Left lung (tissue), 10 donors: ENCODE data around the gene FNDC3A. TPM values are rescaled to one million over a fixed set of nuclear protein-coding genes. Genes with fewer than 3 reads are reported as not detected.
A peak's percentile ranks its signal among the peaks of the same experiment; 100 is the strongest.

Source experiments
- ATAC-seq: fragments of 200-7000 bp; cut with Tn5 transposase; one replicate; pipeline ENCODE4 v1.9.1; 2020; ENCODE audit warnings: moderate library complexity
- DNase-seq, 4 donors: peaks; one replicate each; pipeline ENCODE4 v3.0.0-alpha.2; 2013 to 2020
- H3K27ac ChIP-seq, 2 donors: fragments of 200-600 bp; sonication (generic) in 1 of 2; one replicate each; pipeline versions ENCODE4 v1.5.0 to v1.8.0; 2020 to 2021
- H3K27me3 ChIP-seq, 2 donors: fragments of 200-600 bp; sonication (generic) in 1 of 2; one replicate each; pipeline versions ENCODE4 v1.5.0 to v1.8.0; 2020 to 2021
- H3K36me3 ChIP-seq, 2 donors: fragments of 200-600 bp; sonication (generic) in 1 of 2; one replicate each; pipeline versions ENCODE4 v1.5.0 to v1.8.0; 2020 to 2021
- H3K4me1 ChIP-seq, 2 donors: fragments of 200-600 bp; one replicate each; pipeline ENCODE4 v1.8.0; 2021
- H3K4me3 ChIP-seq, 2 donors: fragments of 200-600 bp; sonication (generic) in 1 of 2; one replicate each; pipeline versions ENCODE4 v1.5.0 to v1.8.0; 2020 to 2021; ENCODE audit warnings: mild to moderate bottlenecking in 1 of 2
- H3K9me3 ChIP-seq, 2 donors: fragments of 200-600 bp; sonication (generic) in 1 of 2; one replicate each; pipeline versions ENCODE4 v1.5.0 to v1.8.0; 2020 to 2021
- intact Hi-C, 2 donors: fragments of 100-400 bp; cut with DNase I; formaldehyde crosslinking; loops; one replicate each; pipeline versions ENCODE4 v1.11.2 to v1.14.2; 2022
- polyA plus RNA-seq, 6 donors: library from polyadenylated mRNA; unstranded; fragments of 120-200 nt; gene quantifications; one replicate each; pipeline ENCODE4 v1.2.1, GENCODE V29; 2013; ENCODE audit not compliant: insufficient read length in 6 of 6
- total RNA-seq, 2 donors: library from RNA; stranded (reverse); fragmentation: NEBNext Ultra II Directional; extraction: Animal tissue kit (Norgen Biotek cat#: 25700); gene quantifications; one replicate each; pipeline ENCODE4 v1.2.1, GENCODE V29; 2021
- TF ChIP-seq, protein P1 (sequence below), 2 donors: fragments of 200-600 bp; sonication (generic) in 1 of 2; IDR thresholded peaks; one replicate each; pipeline versions ENCODE4 v1.5.0 to v1.8.0; 2021; ENCODE audit warnings: antibody characterized with exemption in 2 of 2
- donor health status: DM: no; HTN: yes; CAD: no.
- donor health status: DM: no; HTN: no; CAD: no.

Gene FNDC3A
- total and polyA plus RNA-seq, 8 donors, result 55.5 to 80.5 (median 69.8) TPM

DNA sequence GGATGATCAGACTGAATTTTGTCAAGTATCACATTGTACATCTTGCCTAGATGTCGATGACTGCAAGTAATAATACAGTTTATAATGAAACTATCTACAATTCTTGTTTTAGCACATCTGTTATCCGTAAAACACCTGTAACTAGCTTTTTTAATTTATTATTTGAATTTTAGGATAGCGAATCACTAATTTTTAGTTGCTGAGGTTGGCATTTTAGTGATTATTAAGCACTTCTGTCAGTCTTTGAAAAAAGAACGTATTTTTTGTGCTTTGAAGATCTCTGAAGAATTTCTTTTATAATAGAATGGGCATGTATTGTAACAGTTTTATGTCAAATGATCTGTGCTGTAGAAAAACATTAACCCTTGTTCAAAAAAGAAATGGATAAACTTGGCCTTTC lies 232.9 kb downstream of the FNDC3A start:
- no peaks in the 10 kb centered on the region for H3K27me3 ChIP-seq
- no peaks in the 10 kb centered on the region for H3K4me1 ChIP-seq
- ATAC-seq, result no peak
- intact Hi-C loops, result no loop called here
- DNase-seq, result no peak
- H3K27ac ChIP-seq, result no peak overlapping the region
- no peak overlapping the region for H3K4me3 ChIP-seq
- TF ChIP-seq, protein P1, sequence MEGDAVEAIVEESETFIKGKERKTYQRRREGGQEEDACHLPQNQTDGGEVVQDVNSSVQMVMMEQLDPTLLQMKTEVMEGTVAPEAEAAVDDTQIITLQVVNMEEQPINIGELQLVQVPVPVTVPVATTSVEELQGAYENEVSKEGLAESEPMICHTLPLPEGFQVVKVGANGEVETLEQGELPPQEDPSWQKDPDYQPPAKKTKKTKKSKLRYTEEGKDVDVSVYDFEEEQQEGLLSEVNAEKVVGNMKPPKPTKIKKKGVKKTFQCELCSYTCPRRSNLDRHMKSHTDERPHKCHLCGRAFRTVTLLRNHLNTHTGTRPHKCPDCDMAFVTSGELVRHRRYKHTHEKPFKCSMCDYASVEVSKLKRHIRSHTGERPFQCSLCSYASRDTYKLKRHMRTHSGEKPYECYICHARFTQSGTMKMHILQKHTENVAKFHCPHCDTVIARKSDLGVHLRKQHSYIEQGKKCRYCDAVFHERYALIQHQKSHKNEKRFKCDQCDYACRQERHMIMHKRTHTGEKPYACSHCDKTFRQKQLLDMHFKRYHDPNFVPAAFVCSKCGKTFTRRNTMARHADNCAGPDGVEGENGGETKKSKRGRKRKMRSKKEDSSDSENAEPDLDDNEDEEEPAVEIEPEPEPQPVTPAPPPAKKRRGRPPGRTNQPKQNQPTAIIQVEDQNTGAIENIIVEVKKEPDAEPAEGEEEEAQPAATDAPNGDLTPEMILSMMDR (IDR thresholded peaks at IDR 0.05), result no peak
- H3K36me3 ChIP-seq, result peaks cover 0 to 57% of the 10 kb centered on the region in 2 donors
- H3K9me3 ChIP-seq, result no peaks in the 10 kb centered on the region

DNA sequence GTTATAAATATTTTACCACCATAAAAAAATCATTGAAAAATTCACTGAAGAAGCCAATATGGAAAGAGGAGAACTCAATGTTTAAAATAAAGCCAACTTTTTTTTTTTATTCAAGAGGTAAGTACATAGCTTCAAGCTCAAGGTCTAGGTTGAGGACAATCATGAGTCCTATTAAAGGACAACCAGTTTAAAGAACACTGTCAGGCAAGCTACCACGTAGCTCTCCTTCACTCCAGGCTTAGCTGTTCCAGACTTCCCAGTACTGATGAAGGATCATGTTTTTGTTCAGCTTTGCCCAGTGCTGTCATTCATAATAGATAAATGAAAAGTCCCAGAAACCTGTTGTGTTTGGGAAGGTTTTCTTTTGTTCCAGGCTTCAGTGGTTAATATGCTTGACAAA lies 234.4 kb downstream of the FNDC3A start:
- ATAC-seq (no peak), DNase-seq (no peak)
- H3K4me3 ChIP-seq, result no peak overlapping the region
- no peaks in the 10 kb centered on the region for H3K9me3 ChIP-seq
- no peak overlapping the region for H3K27ac ChIP-seq
- intact Hi-C loops, result no loop called here
- TF ChIP-seq, protein P1 (IDR thresholded peaks at IDR 0.05), result no peak
- H3K4me1 ChIP-seq, result peaks cover 0 to 10% of the 10 kb centered on the region in 2 donors
- peaks cover 0 to 42% of the 10 kb centered on the region in 2 donors for H3K36me3 ChIP-seq
- H3K27me3 ChIP-seq, result no peaks in the 10 kb centered on the region

DNA sequence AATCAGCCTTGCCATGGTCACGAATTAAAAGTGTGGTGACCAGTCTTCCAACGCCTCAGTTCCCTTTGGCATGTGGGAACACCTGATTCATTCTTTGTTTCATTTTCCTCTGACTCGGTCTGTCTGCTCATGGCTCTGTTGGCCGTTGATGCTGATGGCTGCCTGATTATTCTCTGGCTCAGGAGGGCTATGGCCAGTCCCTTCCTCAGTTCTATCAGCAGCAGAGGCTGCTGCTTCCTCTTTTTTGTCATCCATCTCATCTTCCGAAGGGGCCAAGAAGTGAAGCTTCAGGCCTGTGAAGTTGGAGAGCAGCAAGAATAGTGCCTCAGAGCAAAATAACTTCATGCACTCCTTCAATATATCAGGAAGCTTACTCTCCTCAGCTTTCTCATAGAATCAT lies 235.0 kb downstream of the FNDC3A start:
- no peak overlapping the region for H3K27ac ChIP-seq
- H3K4me1 ChIP-seq, result peaks cover 0 to 14% of the 10 kb centered on the region in 2 donors
- H3K4me3 ChIP-seq, result no peak overlapping the region
- ATAC-seq (no peak), DNase-seq (no peak)
- no peaks in the 10 kb centered on the region for H3K9me3 ChIP-seq
- intact Hi-C loops, result no loop called here
- H3K36me3 ChIP-seq, result peaks cover 0 to 38% of the 10 kb centered on the region in 2 donors
- no peaks in the 10 kb centered on the region for H3K27me3 ChIP-seq
- TF ChIP-seq, protein P1 (IDR thresholded peaks at IDR 0.05), result no peak

DNA sequence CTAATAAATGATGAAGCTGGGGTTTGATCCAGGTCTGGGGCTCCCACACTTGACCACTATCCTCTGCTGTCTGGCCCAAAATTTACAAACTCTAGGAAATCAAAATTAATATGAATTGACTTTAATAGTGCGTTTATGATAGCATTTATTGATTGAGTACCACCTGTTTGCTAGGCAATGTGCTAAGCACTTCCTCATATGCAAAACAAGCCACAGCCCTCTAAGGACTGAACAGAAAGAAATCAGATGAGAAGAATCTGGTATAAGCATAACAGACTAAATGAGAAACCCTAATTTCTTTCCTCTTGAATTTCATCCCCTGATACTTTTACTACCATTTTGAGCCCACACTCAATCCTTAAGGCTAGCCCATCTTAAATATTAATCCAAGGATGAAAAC lies 237.8 kb downstream of the FNDC3A start:
- Histone ChIP-seq H3K36me3 (peaks cover 0 to 10% of the 10 kb centered on the region in 2 donors), H3K27me3 (peaks cover 8 to 14% of the 10 kb centered on the region in 2 donors), H3K27ac (peak overlapping the region in 1 of 2 donors; percentile 80), H3K4me1 (peaks cover 0 to 19% of the 10 kb centered on the region in 2 donors), H3K9me3 (no peaks in the 10 kb centered on the region), H3K4me3 (no peak overlapping the region)
- no peak for ATAC-seq
- TF ChIP-seq, protein P1 (IDR thresholded peaks at IDR 0.05), result no peak
- intact Hi-C loops, result no loop called here
- DNase-seq, result no peak

DNA sequence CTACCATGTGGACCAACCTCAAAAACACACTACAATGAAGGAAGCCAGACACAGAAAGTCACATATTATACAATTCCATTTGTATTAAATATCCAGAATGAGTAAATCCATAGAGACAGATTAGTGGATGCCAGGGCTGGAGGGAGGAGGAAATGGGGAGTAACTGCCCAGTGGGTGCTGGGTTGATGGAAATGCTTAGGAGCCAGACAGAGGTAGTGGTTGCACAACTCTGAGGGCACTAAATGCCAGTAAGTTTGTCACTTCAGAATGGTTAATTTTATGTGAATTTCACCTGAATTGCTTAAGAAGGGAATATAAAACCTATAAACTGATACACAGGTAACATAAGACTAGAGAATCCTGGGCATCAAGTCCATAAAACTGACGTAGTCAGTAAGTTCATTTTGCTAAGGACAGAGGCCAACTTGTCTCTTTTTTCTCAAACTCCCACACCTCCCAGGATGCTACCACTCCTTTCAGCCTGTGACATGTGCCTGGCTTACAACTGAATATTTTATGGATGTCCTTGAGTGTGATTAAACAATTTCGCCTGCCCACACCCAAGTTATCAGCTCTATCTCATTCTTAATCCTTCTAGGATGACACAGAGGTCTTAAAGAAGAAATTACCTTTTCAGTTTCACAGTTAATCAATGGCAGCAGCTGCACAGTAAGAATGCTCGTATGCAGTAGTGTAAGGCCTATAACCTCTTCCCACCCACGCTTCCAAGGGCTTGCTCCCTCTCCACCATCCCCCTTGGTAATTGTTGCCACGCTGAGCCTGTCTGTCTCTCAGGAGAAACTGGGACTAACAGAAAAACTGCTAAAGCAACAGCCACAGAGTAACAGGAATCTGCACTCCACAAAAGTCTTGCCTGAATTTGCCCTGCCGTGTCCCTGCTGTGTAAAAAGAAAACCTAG lies 238.5 kb downstream of the FNDC3A start:
- no peak for ATAC-seq
- intact Hi-C loops, result no loop called here
- H3K36me3 ChIP-seq, result peaks cover 0 to 4% of the 10 kb centered on the region in 2 donors
- H3K27ac ChIP-seq, result peak overlapping the region in 1 of 2 donors; percentile 80
- no peak for DNase-seq
- H3K27me3 ChIP-seq, result peaks cover 15 to 21% of the 10 kb centered on the region in 2 donors
- H3K4me3 ChIP-seq, result no peak overlapping the region
- H3K4me1 ChIP-seq, result peaks cover 0 to 20% of the 10 kb centered on the region in 2 donors
- no peaks in the 10 kb centered on the region for H3K9me3 ChIP-seq
- TF ChIP-seq, protein P1 (IDR thresholded peaks at IDR 0.05), result no peak
